Astrocyte of the cerebellum (primary cell): ENCODE results near the gene DNMBP.

Source experiments
- DNase-seq: peaks from one replicate; pipeline ENCODE4 v3.0.0-alpha.2; 2011; ENCODE audit warnings: low read depth
- H3K4me3 ChIP-seq: 2 replicates; pipeline ENCODE4 v1.5.1; 2011; ENCODE audit warnings: mild to moderate bottlenecking, low read depth, low read length, moderate library complexity
- CTCF ChIP-seq: IDR thresholded peaks from 2 replicates; pipeline ENCODE4 v1.5.1; 2012; ENCODE audit warnings: low read length, low read depth, moderate library complexity, mild to moderate bottlenecking; ENCODE audit errors: missing control alignments
- in situ Hi-C: cut with HindIII; loops from 2 replicates; pipeline ENCODE4 v1.10.0; 2017; ENCODE audit warnings: low sequenced_read_pairs

DNMBP gene

GRCh38 chr10:99915414-99915813 is 94.3 kb downstream of the DNMBP start:
- no peak overlapping the region for H3K4me3 ChIP-seq
- in situ Hi-C loops, result loop anchor here (10.0 kb wide), 1 partner anchor 61 kb away; no protein-coding TSS in a partner anchor
- no peak for TF ChIP-seq CTCF
- DNase-seq, result no peak

GRCh38 chr10:99914236-99914635 is 95.5 kb downstream of the DNMBP start:
- DNase-seq, result no peak
- no peak overlapping the region for H3K4me3 ChIP-seq
- no peak for TF ChIP-seq CTCF
- in situ Hi-C loops, result loop anchor here (10.0 kb wide), 1 partner anchor 59 kb away; no protein-coding TSS in a partner anchor

GRCh38 chr10:99913831-99914235 is 95.9 kb downstream of the DNMBP start:
- peak; percentile 42 for DNase-seq
- peak; percentile 40 for TF ChIP-seq CTCF
- in situ Hi-C loops, result loop anchor here (10.0 kb wide), 1 partner anchor 59 kb away; no protein-coding TSS in a partner anchor
- H3K4me3 ChIP-seq, result peak overlapping the region; percentile 39

GRCh38 chr10:99912041-99912440 is 97.7 kb downstream of the DNMBP start:
- in situ Hi-C loops, result loop anchor here (10.0 kb wide), 1 partner anchor 57 kb away; no protein-coding TSS in a partner anchor
- TF ChIP-seq CTCF, result no peak
- no peak overlapping the region for H3K4me3 ChIP-seq
- DNase-seq, result no peak

GRCh38 chr10:99908512-99908911 is 101.2 kb downstream of the DNMBP start:
- in situ Hi-C loops, result no loop called here
- DNase-seq, result no peak
- TF ChIP-seq CTCF, result no peak
- no peak overlapping the region for H3K4me3 ChIP-seq

- peak; percentile 89 for DNase-seq
- in situ Hi-C loops, result no loop called here
- H3K4me3 ChIP-seq, result no peak overlapping the region
- TF ChIP-seq CTCF, result peak; percentile 48
Observed at GRCh38 chr10:99906470-99906869, 103.3 kb downstream of the DNMBP start.
